Activated CD4-positive, alpha-beta T cell treated with anti-CD3 and anti-CD28 coated beads, Interleukin-2, Interleukin-4, amounts not matched to agents 100 ng/mL and 50 ng/mL, durations not matched to agents 16 hours and 8 hours (primary cell): Measurements from ENCODE around the gene FBLL1.
"Not testable (repeated sequence)": the region's sequence is repeated elsewhere in the genome, so short reads cannot be mapped to it uniquely, and the experiment has no call there.

ENCODE experiments used
- DNase-seq: peaks from one replicate; pipeline ENCODE4 v3.0.0-alpha.2; 2020; ENCODE audit warnings: low spot score

FBLL1 gene

DNA sequence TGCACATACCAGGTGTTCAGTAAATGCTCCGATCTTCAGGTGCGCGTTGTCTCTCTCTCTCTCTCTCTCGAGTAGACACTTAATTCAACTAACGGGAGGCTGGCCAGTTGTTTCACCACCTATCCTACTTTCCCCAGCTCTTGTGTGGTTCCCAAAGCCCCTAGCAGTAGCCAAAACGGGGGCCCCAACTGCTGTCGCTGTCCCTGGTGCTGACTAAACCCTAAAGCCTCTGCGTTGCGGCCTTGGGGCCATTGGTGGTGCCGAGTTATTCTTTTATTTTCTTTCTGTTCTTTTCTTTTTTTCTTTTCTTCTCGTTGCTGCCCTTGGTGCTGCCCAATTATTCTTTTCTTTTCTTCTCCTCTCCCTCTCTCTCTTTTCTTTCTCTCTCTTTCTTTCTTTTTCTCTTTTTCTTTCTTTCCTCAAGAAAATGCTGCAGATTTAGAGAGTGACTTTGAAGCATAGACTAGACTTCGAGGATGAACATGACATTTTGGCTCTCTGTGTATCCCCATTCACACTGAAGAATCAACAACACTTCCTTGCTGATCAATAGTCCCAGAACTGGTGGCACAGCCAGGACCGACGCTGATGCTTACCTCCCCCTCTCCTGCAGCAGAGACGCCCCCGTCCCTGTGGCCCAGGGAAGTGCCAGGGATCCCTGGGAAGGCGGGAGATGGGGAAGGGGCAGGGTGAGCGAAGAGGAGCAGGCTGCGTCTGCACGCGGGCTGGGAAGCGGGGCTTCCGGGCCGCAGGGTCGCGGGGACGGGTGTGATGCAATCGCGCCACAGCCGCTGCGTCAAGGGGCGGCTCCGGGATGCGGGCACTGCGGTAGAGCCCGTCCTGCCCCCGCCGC, at the start of gene FBLL1:
Gene FBLL1, plus strand, starts transcription at position 785 of the 853 bp plus-strand sequence. CDS start 200 bp downstream, outside the sequence.
- peak; percentile 6 for DNase-seq

DNA sequence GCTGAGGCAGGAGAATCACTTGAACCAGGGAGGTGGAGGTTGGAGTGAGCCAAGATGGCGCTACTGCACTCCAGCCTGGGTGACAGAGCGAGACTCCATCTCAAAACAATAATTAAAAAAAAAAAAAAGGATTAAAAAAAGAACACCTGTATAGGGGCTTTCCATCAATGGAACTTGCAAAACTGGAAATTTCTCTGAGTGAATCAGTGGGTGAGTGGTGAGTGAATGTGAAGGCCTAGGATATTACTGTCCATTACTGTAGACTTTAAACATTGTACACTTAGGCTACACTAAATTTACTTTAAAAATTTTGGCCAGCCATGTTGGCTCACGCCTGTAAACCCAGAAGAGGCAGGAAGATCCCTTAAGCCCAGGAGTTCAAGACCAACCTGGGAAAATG, 48.5 kb upstream of the FBLL1 start:
- DNase-seq, result no peak

DNA sequence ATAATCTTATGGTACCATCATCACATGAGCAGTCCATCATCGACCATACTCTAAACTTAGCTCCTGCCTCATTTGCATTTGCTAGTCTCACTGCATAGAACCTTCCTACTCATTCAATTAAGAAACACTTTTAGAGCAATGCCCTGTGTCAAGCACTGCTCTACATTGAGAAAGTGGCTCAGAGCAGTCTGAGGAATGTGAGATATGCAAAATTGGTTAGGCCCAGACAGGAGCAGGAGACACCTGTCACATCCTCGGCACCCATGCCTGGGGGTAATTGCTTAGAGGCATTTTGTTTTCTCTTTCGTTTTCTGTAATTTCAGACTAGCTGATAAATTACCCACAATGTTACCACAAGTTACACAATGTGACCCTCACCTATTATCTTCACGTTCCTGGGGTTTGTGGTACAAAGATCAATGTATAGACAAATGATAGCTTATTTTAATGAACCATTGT, 47.7 kb upstream of the FBLL1 start:
- peak; percentile 15 for DNase-seq

DNA sequence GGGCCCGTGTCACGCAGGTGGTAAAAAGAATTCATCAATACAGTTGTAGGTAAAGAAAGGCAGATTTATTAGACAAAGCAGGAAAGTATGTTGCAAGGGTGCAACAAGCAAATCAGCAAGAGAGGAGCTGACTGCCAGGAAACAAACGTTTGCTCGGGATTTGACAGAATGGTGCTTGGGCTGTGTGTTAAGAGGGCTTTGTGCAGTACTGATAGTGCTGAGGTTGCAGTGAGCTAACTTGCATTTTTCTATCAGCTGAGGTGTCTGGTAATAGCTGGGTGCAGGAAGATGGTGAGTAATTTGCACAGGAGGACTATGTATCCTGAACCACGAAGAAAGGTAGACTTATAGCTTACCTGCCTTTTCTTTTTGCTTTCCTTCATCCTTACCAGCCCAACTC, 46.7 kb upstream of the FBLL1 start:
- no peak for DNase-seq

DNA sequence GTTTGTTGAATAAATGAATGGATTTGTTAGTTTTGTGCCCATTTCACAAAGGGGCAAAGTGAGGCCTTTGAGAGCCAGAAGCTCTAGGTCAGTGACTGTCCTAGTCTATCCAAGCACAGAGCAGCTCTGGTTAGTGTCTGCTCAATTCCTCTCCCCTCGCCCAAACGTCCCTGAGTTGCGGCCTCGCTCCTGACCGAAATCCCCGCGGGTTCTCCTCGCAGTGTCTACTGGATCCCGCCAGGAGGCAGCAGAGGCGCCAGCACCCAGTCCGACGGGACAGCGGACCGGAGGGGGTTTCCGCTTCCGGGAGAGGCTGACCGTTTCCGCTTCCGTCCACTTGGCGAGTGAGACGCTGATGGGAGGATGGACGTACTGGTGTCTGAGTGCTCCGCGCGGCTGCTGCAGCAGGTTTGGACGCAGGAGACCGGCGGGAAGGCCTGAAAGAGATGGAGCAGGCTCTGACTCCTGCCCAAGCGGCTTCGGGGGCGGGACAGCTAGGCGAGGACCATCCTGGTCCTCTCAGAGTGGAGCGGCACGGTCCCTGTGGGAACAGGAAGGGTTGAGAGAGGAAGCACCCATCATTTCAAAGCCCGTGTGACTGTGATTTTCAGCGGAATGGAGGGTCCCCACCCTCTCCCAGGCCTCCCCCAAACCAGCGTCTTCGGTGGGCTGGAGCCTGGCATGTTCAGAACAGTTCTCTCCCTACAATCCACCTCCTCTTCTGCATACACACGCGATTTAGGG, 42.8 kb upstream of the FBLL1 start, which contains the start of gene RARS1:
Gene RARS1, plus strand, starts transcription at position 336 of the 744 bp plus-strand sequence. Its CDS starts 28 bp downstream, at position 364.
- peak; percentile 93 for DNase-seq

DNA sequence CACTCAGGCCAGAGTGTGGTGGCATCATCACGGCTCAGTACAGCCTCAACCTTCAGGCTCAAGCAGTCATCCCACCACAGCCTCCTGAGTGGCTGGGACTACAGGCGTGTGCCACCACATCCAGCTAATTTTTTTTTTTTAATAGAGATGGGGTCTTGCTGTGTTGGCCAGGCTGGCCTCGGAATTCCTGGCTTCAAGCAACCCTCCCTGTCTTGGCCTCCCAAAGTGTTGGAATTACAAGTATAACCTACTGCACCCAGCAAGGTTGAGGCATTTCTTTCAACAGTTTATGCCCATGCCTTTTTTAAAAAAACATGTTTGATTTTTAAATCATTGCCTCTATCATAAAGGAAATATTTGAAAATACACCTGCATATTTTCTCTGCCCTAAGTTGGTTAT, 40.0 kb upstream of the FBLL1 start:
- DNase-seq, result no peak

DNA sequence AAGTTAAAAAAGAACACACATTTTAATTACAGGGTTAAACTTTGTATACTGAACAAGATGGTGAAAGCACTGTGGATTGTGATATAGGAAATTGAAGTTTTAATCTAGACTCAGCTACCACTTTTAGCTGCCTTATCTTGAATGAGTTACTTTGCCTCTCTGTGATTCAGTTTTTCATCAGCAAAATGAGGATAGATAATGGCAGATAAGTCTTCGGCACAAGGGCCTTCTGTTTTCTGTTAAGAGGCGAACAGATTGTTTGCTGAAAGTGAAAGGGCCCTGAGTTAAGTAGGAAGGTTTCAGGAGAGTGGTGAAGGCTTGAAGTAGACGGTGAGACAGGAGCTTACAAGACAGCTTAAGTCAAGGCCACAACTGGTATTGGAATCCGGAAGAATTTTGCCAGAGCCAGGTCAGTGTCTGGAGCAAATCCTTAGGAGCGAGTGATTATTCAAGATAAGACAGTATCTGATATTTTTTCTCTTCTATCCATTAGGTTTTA, 35.0 kb upstream of the FBLL1 start:
- DNase-seq, result no peak

DNA sequence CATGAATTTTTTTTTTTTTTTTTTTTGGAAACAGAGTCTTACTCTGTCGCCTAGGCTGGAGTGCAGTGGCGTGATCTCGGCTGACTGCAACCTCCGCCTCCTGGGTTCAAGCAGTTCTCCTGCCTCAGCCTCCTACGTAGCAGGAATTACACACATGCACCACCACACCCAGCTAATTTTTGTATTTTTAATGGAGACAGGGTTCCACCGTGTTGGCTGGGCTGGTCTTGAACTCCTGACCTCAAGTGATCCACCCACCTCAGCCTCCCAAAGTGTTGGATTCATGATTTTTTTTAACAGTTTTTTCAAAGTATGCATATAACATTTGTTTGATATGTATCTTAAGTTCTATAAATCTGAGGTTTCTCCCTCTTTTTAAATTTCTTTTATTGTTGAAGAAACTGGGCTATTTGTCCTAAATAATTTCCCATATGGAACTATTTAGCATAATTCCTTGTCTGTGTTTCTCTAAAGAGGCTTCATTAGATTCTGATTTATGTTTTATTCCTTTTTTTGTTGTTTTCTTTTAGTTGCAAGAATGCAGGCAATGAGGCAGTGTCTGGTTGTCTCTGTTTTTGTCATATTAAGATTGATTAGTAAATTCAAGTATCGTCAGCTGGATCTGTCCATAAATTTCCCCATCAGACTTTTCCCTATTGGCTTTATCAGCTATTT, 26.4 kb upstream of the FBLL1 start:
- DNase-seq, result no peak

DNA sequence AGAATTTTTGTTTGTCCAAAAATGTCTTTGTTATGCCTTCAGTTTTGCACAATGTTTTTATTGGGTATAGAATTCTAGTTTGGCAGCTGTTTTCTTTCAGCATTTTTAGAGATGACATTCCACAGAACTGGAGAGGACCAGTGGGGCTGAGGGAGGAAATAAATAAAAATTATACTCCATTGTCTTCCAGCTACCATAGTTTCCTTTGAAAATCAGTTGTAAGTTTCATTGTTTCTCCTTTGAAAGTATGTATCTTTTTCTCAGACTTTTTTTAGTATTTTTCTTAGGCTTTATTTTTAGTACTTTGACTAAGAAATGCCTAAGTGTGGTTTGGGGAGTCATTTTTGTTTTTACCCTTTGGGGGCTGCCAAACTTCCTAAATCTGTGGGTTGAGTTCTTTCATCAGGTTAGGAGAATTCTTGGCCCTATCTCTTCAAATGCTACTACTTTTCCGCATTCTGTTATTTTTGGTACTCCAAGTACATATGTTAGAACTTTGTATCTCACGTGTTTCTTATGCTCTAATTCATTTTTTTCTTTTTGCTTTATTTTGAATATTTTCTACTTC, 15.2 kb upstream of the FBLL1 start:
- DNase-seq, result no peak

DNA sequence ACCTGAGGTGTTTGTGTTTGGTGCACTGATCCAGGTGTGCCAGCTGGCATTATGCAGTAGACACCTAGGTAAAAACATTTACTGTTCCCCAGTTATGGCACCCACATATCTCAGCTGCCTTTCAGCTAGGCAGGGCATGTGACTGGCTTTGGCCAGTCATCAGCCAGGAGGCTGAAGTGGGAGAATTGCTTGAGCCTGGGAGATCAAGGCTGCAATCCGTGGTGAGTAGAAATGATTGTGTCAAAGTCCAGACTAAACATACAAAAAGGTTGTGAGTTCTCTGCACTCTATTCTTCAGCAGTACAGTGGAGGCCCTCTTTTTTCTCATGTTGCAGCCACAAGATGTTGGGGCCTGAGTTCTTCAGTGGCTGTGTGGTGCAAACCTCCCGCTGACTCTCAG, 3.2 kb upstream of the FBLL1 start:
- no peak for DNase-seq

DNA sequence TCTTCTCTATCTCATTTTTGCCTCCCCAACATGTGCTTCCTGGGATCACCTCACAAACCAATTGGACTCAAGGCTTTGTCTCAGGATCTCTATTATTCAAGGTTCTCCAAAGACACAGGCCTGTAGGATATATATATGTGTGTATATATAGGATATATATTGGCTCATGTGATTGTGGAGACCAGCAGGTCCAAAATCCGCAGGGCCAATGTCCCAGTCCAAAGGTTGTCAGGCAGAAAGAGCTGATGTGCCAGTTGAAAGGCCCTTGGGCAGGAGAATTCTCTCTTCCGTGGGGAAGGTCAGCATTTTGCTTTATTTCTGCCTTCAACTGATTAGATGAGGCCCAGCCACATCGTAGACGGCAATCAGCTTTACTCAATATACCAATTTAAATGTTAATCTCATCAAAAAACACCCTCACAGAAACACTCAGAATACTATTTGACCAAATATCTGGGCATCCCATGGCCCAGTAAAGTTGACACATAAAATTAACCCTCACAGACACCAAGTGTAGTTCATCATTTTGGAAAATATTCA, 1.3 kb upstream of the FBLL1 start:
- no peak for DNase-seq

DNA sequence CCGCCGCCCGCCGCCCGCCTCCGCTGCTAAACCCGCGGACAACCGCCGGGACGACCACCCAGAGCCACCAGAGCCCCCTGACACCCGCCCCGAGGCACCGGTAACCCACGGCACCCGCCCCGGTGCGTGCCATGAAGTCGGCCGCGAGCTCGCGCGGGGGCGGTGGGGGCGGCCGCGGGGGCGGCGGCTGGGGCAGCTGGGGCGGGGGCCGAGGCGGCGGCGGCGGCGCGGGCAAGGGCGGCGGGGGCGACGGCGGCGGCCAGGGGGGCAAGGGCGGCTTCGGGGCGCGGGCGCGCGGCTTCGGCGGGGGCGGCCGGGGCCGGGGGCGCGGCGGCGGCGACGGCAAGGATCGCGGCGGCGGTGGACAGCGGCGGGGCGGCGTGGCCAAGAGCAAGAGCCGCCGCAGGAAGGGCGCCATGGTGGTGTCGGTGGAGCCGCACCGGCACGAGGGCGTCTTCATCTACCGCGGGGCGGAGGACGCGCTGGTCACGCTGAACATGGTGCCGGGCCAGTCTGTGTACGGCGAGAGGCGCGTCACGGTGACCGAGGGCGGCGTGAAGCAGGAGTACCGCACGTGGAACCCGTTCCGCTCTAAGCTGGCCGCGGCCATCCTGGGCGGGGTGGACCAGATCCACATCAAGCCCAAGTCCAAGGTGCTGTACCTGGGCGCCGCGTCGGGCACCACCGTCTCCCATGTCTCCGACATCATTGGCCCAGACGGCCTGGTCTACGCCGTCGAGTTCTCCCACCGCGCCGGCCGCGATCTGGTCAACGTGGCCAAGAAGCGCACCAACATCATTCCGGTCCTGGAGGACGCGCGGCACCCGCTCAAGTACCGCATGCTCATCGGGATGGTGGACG, 499 bp downstream of the FBLL1 start:
- no peak for DNase-seq

DNA sequence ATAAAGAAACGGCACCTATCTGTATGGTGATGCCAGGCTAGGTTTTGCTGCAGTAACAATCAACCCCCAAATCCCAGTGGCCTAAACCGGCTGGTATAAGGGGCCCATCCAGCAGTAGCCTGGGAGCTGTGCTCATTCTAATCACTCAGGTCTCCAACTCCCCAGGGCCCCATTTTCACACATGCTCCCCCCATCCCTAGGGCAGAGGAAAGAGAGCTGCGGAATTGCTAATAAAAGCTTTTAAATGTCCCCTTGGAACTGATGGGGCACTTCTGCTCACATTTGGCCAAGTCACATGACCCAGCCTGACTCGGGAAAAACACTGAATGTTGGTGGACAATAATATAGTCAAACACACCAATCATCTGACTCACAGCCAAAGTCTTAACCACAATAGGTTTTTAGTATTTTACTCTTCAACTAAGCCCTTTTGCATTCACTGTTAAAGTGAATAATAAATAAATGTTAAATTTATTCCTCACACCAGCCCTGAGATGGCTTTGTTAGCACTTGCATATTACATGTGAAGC, 1.6 kb downstream of the FBLL1 start:
- DNase-seq, result no peak

DNA sequence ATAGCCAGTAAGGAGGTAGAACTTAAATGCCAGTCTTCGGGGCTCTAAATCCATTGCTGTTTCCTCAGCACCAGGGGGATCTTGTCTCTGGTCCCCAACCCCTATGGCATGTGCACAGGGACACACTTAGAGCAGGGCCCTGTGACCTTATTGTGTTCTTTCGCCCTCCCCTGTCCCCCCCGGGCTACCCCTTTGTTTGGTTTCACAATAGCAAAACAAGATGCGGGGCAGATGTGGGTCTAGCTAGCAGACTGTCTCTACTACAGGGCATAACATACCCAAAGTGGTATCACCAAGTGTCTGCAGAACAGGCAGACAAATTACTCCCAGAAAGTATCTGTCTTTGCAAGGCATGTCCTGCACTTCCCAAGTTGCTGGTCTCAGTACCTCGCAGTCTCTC, 2.1 kb downstream of the FBLL1 start:
- no peak for DNase-seq

DNA sequence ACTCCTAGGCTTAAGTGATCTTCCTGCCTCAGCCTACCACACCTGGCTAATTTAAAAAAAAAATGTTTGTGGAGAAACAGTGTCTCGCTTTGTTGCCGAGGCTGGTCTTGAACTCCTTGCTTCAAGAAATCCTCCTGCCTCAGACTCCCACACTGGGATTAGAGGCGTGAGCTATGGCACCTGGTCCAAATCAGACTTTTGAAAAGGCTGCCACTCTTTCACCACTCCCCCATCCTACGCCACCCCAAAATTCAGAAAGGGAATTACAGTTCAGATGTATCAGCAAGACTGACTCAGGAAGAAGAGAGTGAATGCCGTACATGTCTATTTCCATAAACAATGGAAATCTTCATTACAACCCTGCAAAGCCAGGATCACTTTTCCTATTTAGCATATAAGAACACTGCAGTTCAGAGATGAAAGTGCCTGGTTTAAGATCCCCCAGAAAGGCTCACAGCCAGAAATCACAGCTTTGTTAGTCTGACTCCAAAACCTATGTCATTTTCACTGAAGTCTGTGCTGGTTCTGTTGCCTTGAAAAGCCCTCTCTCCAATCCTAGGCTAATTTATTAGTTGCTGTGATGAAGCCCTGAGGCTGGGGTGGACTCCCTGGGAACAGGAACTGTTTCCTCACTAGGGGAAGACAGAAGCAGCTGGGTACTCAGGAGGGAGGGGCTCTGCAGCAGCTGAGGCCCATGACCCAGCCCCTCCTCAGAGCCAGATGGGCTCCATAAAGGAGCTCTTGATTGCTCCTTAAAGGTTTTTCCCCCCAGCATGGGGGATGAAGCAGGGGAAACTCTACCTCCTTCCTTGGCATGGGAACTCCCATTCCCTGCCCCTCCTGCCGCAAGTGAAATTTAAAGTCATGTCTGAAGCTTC, 3.1 kb downstream of the FBLL1 start:
- no peak for DNase-seq

DNA sequence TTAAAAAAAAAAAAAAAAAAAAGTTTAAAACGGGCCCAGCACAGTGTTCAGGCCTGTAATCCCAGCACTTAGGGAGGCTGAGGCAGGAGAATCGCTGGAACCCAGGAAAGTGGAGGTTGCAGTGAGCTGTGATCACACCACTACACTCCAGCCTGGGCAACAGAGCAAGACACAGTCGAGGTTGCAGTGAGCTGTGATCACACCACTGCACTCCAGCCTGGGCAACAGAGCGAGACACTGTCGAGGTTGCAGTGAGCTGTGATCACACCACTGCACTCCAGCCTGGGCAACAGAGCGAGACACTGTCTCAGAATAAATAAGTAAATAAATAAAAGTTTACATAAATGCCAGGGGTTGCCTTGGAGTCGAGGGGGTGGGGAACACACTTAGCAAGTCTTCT, 5.2 kb downstream of the FBLL1 start:
- not testable (repeated sequence) for DNase-seq

DNA sequence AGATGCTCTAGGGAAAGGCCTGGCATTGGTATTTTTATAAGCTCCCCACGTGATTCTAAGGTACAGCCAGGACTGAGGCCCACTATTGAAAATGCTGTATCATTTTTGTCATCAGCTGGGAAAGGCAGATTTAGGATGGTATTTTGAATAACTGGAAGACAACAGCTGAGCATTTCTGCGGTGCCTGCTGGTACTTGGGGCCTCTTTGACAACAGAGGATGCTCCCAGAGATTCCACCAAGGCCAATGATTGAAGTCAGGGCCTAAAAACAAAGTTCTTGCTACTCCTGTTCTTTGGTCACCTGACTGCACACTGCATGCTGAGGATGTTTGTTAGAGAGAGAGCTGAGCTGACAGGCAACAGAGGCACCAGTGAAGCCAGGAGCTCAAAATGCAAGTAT, 8.1 kb downstream of the FBLL1 start:
- DNase-seq, result no peak

DNA sequence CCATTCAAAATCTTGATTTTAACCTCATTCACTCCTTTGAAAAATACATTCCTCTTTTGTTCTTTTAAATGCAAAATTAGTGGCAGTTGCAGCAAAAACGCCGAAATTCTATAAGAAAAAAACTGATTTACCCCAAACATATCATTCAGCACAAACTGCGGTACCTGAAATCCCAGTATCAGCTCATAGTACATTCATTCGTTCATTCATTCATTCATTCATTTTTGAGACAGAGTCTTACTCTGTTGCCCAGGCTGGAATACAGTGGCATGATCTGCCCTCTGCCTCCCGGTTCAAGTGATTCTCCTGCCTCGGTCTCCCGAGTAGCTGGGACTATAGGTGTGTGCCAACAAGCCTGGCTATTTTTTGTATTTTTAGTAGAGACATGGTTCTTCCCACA, 20.4 kb downstream of the FBLL1 start:
- no peak for DNase-seq

DNA sequence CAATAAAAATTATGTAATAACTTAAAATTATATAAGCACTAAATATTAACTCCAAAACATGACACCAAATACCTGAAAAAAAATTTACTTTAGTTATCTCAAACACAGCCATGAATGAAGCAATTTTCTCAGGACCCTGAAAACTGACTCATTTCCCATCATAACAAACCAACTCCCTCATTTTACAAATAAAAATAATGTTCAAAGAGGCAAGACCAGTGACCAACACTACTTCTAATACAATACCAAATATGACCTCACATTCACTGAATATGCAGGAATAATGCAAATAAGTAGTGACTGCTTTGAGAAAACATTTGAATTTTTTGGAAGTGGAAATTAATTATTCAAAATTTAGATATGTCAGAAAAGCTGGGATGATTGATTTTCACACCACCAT, 21.6 kb downstream of the FBLL1 start:
- no peak for DNase-seq

DNA sequence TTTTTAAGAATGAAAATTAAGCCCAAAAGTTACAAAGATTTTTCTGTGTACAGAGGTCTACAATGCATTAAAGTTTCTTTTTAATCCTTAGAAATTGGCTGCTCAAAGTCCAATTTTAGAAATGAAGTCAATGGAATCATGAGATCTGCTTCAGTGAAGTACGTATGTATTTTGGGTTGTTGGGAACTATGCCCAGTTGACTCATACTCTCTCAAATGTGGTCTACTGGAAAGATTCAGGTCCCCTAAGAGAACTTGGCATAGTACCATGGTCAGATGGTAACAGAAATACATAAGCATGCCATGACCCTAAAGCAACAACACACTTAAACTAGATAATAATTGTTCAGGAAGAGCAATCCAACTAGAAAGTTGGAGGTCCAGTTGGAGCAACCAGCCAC, 23.0 kb downstream of the FBLL1 start:
- DNase-seq, result no peak
